Measurements from ENCODE around the gene SYNE1. TPM values are rescaled to one million over a fixed set of nuclear protein-coding genes. Genes with fewer than 3 reads are reported as not detected.
"Not testable (repeated sequence)": the region's sequence is repeated elsewhere in the genome, so short reads cannot be mapped to it uniquely, and the experiment has no call there.

The SYNE1 gene
- total RNA-seq, 1 donor from 2014 or later, result 31.3 TPM

GRCh38 chr6:152085451-152085921 is 551.7 kb downstream of the SYNE1 start:
- ATAC-seq (no peak), DNase-seq (ENCODE audit: low spot score) (no peak)

GRCh38 chr6:152078804-152079203 is 558.4 kb downstream of the SYNE1 start:
- ATAC-seq (no peak), DNase-seq (ENCODE audit: low spot score) (no peak)

- DNase-seq (ENCODE audit: low spot score), result no peak
- no peak for ATAC-seq
Measured at GRCh38 chr6:152078001-152078400, 559.2 kb downstream of the SYNE1 start.

GRCh38 chr6:152076242-152076641 is 560.9 kb downstream of the SYNE1 start:
- not testable (repeated sequence) for DNase-seq (ENCODE audit: low spot score); ATAC-seq

GRCh38 chr6:152071843-152072242 is 565.3 kb downstream of the SYNE1 start:
- ATAC-seq, result no peak

More at GRCh38 chr6:152071843-152072242, 565.3 kb downstream of the SYNE1 start:
- DNase-seq (ENCODE audit: low spot score), result no peak

Other genes with a start within 250 kb of the SYNE1 start
- gene MYCT1, start 60.5 kb upstream of the SYNE1 start, total RNA-seq, result 3.3 TPM
- gene VIP, start 113.4 kb upstream of the SYNE1 start, total RNA-seq, result 0.15 TPM